ENCODE data around the gene SUPT5H. TPM values are rescaled to one million over a fixed set of nuclear protein-coding genes. Genes with fewer than 3 reads are reported as not detected.

The SUPT5H gene
- total RNA-seq, 1 donor from 2014 or later, result 48.5 TPM

GRCh38 chr19:39508629-39509028, 63.2 kb downstream of the SUPT5H start:
- H3F3A ChIP-seq (ENCODE audit: low read depth), result peaks cover 23% of the 10 kb centered on the region
- H3K9me3 Mint-ChIP-seq, result peaks cover 9% of the 10 kb centered on the region

GRCh38 chr19:39509233-39509632, 63.9 kb downstream of the SUPT5H start:
- Mint-ChIP-seq H3K27me3 (ENCODE audit: insufficient read depth, low read depth) (peaks cover 62% of the 10 kb centered on the region), H3K4me3 (peak overlapping the region; percentile 60)

More at GRCh38 chr19:39508629-39509028, 63.2 kb downstream of the SUPT5H start:
- no peaks in the 10 kb centered on the region for H3K36me3 ChIP-seq
- H2AFZ ChIP-seq (replicated peaks), result no peak overlapping the region
- peaks cover 58% of the 10 kb centered on the region for H3K27me3 Mint-ChIP-seq (ENCODE audit: insufficient read depth, low read depth)
- no peak for DNase-seq (ENCODE audit: low spot score)
- TF ChIP-seq CTCF (IDR thresholded peaks at IDR 0.05) (no peak), EZH2phosphoT487 (IDR thresholded peaks at IDR 0.05) (no peak), EZH2 (IDR thresholded peaks at IDR 0.05) (no peak)
- peaks cover 15% of the 10 kb centered on the region for H3K4me1 Mint-ChIP-seq
- peaks cover 75% of the 10 kb centered on the region for H3K27me3 ChIP-seq
- H3K79me2 ChIP-seq (ENCODE audit: low read depth), result no peaks in the 10 kb centered on the region
- peaks cover 3% of the 10 kb centered on the region for H3K4me1 ChIP-seq
- H3K36me3 Mint-ChIP-seq, result no peaks in the 10 kb centered on the region
- H3K9ac ChIP-seq, result no peak overlapping the region
- peak overlapping the region; percentile 67 for H3K4me2 ChIP-seq
- no peak overlapping the region for H3K4me3 Mint-ChIP-seq
- no peak overlapping the region for H3K27ac Mint-ChIP-seq
- no peak overlapping the region for H3K4me3 ChIP-seq
- no peaks in the 10 kb centered on the region for H3K9me3 ChIP-seq (ENCODE audit: low read depth)
- no peak overlapping the region for H3K27ac ChIP-seq
- no peaks in the 10 kb centered on the region for H4K20me1 ChIP-seq (ENCODE audit: low read depth)

GRCh38 chr19:39512988-39513387, 67.6 kb downstream of the SUPT5H start:
- no peak overlapping the region for H3K4me3 Mint-ChIP-seq
- Histone ChIP-seq H3K36me3 (no peaks in the 10 kb centered on the region), H3K4me2 (no peak overlapping the region), H3F3A (ENCODE audit: low read depth) (peaks cover 24% of the 10 kb centered on the region), H3K9me3 (ENCODE audit: low read depth) (no peaks in the 10 kb centered on the region), H3K4me1 (peaks cover 5% of the 10 kb centered on the region), H3K79me2 (ENCODE audit: low read depth) (peaks cover 14% of the 10 kb centered on the region), H3K27me3 (peaks cover 64% of the 10 kb centered on the region), H3K4me3 (no peak overlapping the region), H3K27ac (no peak overlapping the region), H4K20me1 (ENCODE audit: low read depth) (no peaks in the 10 kb centered on the region), H3K9ac (no peak overlapping the region), H2AFZ (replicated peaks) (no peak overlapping the region)
- no peak overlapping the region for H3K27ac Mint-ChIP-seq
- H3K27me3 Mint-ChIP-seq (ENCODE audit: insufficient read depth, low read depth), result peaks cover 63% of the 10 kb centered on the region
- no peak for DNase-seq (ENCODE audit: low spot score)
- peaks cover 3% of the 10 kb centered on the region for H3K9me3 Mint-ChIP-seq
- TF ChIP-seq EZH2 (IDR thresholded peaks at IDR 0.05), result no peak
- no peak for TF ChIP-seq EZH2phosphoT487 (IDR thresholded peaks at IDR 0.05)
- TF ChIP-seq CTCF (IDR thresholded peaks at IDR 0.05), result no peak
- no peaks in the 10 kb centered on the region for H3K36me3 Mint-ChIP-seq
- peaks cover 12% of the 10 kb centered on the region for H3K4me1 Mint-ChIP-seq

More at GRCh38 chr19:39509233-39509632, 63.9 kb downstream of the SUPT5H start:
- Histone ChIP-seq H2AFZ (replicated peaks) (no peak overlapping the region), H3K9ac (no peak overlapping the region), H3K9me3 (ENCODE audit: low read depth) (no peaks in the 10 kb centered on the region), H3K27me3 (peaks cover 75% of the 10 kb centered on the region), H3K4me1 (peaks cover 3% of the 10 kb centered on the region), H3K4me2 (no peak overlapping the region), H3F3A (ENCODE audit: low read depth) (peaks cover 28% of the 10 kb centered on the region), H4K20me1 (ENCODE audit: low read depth) (no peaks in the 10 kb centered on the region), H3K27ac (no peak overlapping the region), H3K36me3 (no peaks in the 10 kb centered on the region), H3K79me2 (ENCODE audit: low read depth) (no peaks in the 10 kb centered on the region), H3K4me3 (no peak overlapping the region)
- no peak for TF ChIP-seq CTCF (IDR thresholded peaks at IDR 0.05)
- no peak for TF ChIP-seq EZH2phosphoT487 (IDR thresholded peaks at IDR 0.05)
- no peak for TF ChIP-seq EZH2 (IDR thresholded peaks at IDR 0.05)
- peaks cover 14% of the 10 kb centered on the region for H3K4me1 Mint-ChIP-seq
- DNase-seq (ENCODE audit: low spot score), result no peak
- H3K27ac Mint-ChIP-seq, result no peak overlapping the region
- peaks cover 9% of the 10 kb centered on the region for H3K9me3 Mint-ChIP-seq
- no peaks in the 10 kb centered on the region for H3K36me3 Mint-ChIP-seq

Measured in neural progenitor cell (in vitro differentiated cells).